B cell (primary cell): ENCODE data around the gene AADACL3. TPM values are rescaled to one million over a fixed set of nuclear protein-coding genes. Genes with fewer than 3 reads are reported as not detected.

Source experiments
- ATAC-seq: fragments of 200-7000 bp; cut with Tn5 transposase; one replicate; pipeline ENCODE4 v1.10.0; 2021; ENCODE audit warnings: low read depth, mild to moderate bottlenecking, moderate number of reproducible peaks, moderate library complexity
- CTCF ChIA-PET: fragments of 350-600 bp; sonication (Branson Sonifier 250); formaldehyde crosslinking; loops from one replicate; lab custom pipeline; 2021; ENCODE audit warnings: antibody characterized with exemption, inconsistent platforms; lab: Charles Lee
- POLR2A ChIA-PET: fragments of 350-600 bp; sonication (Branson Sonifier 250); formaldehyde crosslinking; loops from one replicate; lab custom pipeline; 2021; ENCODE audit warnings: antibody characterized with exemption; lab: Charles Lee
- DNase-seq: peaks from one replicate; pipeline ENCODE4 v3.0.0; 2013
- H2AFZ ChIP-seq: 2 replicates; pipeline ENCODE4 v1.6.1; 2012; ENCODE audit warnings: mild to moderate bottlenecking, low read depth, low read length; ENCODE audit not compliant: insufficient read depth, poor library complexity, severe bottlenecking
- H3K27ac ChIP-seq, 2 donors: 1 replicate in 1 of 2; 2 replicates in 1 of 2; pipeline ENCODE4 v1.5.1; 2012 to 2013; ENCODE audit warnings: low read length in 2 of 2, mild to moderate bottlenecking in 2 of 2, moderate library complexity in 1 of 2
- H3K27me3 ChIP-seq, 4 experiments: fragments of 200-600 bp in 1 of 4; sonication (generic) in 1 of 4; replicated peaks in 1 of 4; 1 replicate in 2 of 4; 2 replicates in 2 of 4; pipeline versions ENCODE4 v1.6.1 to v1.7.0; 2013 to 2016; ENCODE audit warnings: low read length in 3 of 4, mild to moderate bottlenecking in 2 of 4, mixed read lengths in 1 of 4, moderate library complexity in 1 of 4; ENCODE audit not compliant: insufficient read depth in 4 of 4, control insufficient read depth in 3 of 4; ENCODE audit errors: control extremely low read depth in 1 of 4
- H3K36me3 ChIP-seq, 2 experiments: replicated peaks in 1 of 2; 1 replicate in 1 of 2; 2 replicates in 1 of 2; pipeline versions ENCODE4 v1.6.1 to v1.7.1; 2013; ENCODE audit warnings: low read length in 1 of 2; ENCODE audit not compliant: insufficient read depth in 2 of 2, control insufficient read depth in 1 of 2; ENCODE audit errors: control extremely low read depth in 1 of 2, extremely low read depth in 1 of 2
- H3K4me1 ChIP-seq, 2 donors: fragments of 200-600 bp in 1 of 2; sonication (generic) in 1 of 2; 1 replicate in 1 of 2; 2 replicates in 1 of 2; pipeline versions ENCODE4 v1.5.1 to v1.6.1; 2013 to 2017; ENCODE audit warnings: low read length in 2 of 2; ENCODE audit not compliant: control insufficient read depth in 2 of 2, insufficient read depth in 2 of 2
- H3K4me2 ChIP-seq: replicated peaks from 2 replicates; pipeline ENCODE3; 2012; ENCODE audit warnings: mild to moderate bottlenecking, low read depth, low read length; ENCODE audit not compliant: poor library complexity, severe bottlenecking
- H3K4me3 ChIP-seq, 5 experiments: fragments of 200-600 bp in 1 of 5; sonication (generic) in 1 of 5; 1 replicate in 3 of 5; 2 replicates in 2 of 5; pipeline versions ENCODE4 v1.5.1 to v1.7.0; 2011 to 2016; ENCODE audit warnings: low read length in 4 of 5, mild to moderate bottlenecking in 4 of 5, low read depth in 2 of 5, control low read depth in 1 of 5, moderate library complexity in 1 of 5; ENCODE audit not compliant: insufficient read depth in 1 of 5; ENCODE audit errors: control extremely low read depth in 1 of 5, extremely low read depth in 1 of 5
- H3K79me2 ChIP-seq: fragments of 200-600 bp; sonication (generic); one replicate; pipeline ENCODE4 v1.6.0; 2016; ENCODE audit warnings: low read length; ENCODE audit not compliant: control insufficient read depth, insufficient read depth
- H3K9ac ChIP-seq: fragments of 200-600 bp; sonication (generic); 2 replicates; pipeline ENCODE4 v1.6.1; 2017; ENCODE audit warnings: mild to moderate bottlenecking, low read length, moderate library complexity
- H3K9me3 ChIP-seq, 3 donors: one replicate each; pipeline versions ENCODE4 v1.6.1 to v1.7.1; 2013; ENCODE audit warnings: low read length in 2 of 3; ENCODE audit not compliant: control insufficient read depth in 2 of 3, insufficient read depth in 1 of 3; ENCODE audit errors: control extremely low read depth in 1 of 3
- H4K20me1 ChIP-seq: 2 replicates; pipeline ENCODE4 v1.6.0; 2012; ENCODE audit warnings: mild to moderate bottlenecking, low read length; ENCODE audit not compliant: insufficient read depth, control insufficient read depth, poor library complexity, severe bottlenecking
- H3K27ac Mint-ChIP-seq: one replicate; pipeline ENCODE4 v1.8.0; 2021; ENCODE audit warnings: mixed read lengths
- H3K27me3 Mint-ChIP-seq: one replicate; pipeline ENCODE4 v1.8.0; 2021; ENCODE audit warnings: mixed read lengths
- H3K4me1 Mint-ChIP-seq: one replicate; pipeline ENCODE4 v1.8.0; 2021; ENCODE audit warnings: mixed read lengths
- H3K4me3 Mint-ChIP-seq: one replicate; pipeline ENCODE4 v1.8.0; 2021; ENCODE audit warnings: mixed read lengths
- H3K9me3 Mint-ChIP-seq: one replicate; pipeline ENCODE4 v1.8.0; 2022; ENCODE audit warnings: mixed read lengths; ENCODE audit not compliant: insufficient read depth
- EZH2 ChIP-seq: IDR thresholded peaks from 2 replicates; pipeline ENCODE4 v1.6.1; 2012; ENCODE audit warnings: borderline replicate concordance, low read depth, mild to moderate bottlenecking, moderate library complexity, low read length; ENCODE audit not compliant: insufficient read depth, poor library complexity, severe bottlenecking
- WGBS: methylation state at CpG from one replicate; pipeline ENCODE4 v1.1.5; 2013; ENCODE audit warnings: missing lambda C conversion rate; ENCODE audit not compliant: insufficient coverage; 5-methylcytosine and 5-hydroxymethylcytosine counted together
- intact Hi-C: fragments of 100-400 bp; cut with micrococcal nuclease; formaldehyde crosslinking; loops from one replicate; pipeline ENCODE4 v1.10.0; 2022
- polyA plus RNA-seq: library from polyadenylated mRNA; depleted of rRNA; stranded (reverse); fragments of >200 nt; gene quantifications from 2 replicates; pipeline ENCODE4 v1.2.3, GENCODE V29; 2012
- total RNA-seq, 2 donors: library from RNA; stranded (reverse); fragments of 120-200 nt in 1 of 2; gene quantifications; 1 replicate in 1 of 2; 2 replicates in 1 of 2; pipeline versions ENCODE4 v1.2.3 to v1.2.4, GENCODE V29; 2013 to 2022
- TF ChIP-seq, protein P1 (sequence below): fragments of 200-600 bp; IDR thresholded peaks from one replicate; pipeline ENCODE4 v1.8.0; 2022; ENCODE audit warnings: antibody characterized with exemption, mild to moderate bottlenecking

AADACL3 gene
- total and polyA plus RNA-seq, 2 donors (not counting 1 experiment from before 2014, with no cell fraction given): not detected

DNA sequence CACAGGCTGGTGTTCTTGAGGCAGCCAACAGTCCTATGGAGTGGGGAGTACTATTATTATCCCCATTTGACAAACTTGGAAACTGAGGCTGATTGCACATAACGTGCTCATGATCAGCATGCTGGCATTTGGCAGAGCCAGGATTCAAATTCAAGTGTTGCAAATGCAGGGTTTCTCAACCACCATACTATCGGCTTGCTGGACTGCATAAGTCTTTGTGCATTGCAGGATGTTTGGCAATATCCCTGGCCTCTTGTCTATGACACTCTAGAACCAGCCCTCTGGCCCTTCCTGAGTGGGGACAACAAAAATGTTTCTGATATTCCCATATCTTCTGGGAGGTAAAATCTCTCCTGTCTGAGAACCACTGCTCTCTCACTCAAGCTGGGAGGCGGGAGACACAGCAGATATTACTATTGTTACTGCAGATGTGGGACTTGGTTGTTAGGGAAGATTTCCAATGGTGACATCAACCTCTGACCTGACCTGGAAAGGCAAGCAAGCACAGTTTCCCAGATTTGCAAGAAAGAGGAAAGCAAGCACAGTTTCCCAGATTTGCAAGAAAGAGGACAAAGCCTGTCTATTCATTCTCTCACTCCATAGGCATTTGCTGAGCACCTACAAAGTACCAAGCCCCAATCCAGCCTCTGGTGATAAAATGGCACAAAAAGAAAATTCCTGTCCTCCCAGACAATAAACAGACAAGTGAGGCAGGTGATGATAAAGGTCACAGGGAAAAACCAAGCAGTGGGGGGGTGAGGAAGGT is 1.0 kb upstream of the AADACL3 start:
- Histone ChIP-seq H4K20me1 (no peaks in the 10 kb centered on the region), H3K36me3 (no peaks in the 10 kb centered on the region), H3K4me1 (no peaks in the 10 kb centered on the region), H3K4me2 (no peak overlapping the region), H3K4me3 (no peak overlapping the region), H3K27me3 (no peaks in the 10 kb centered on the region), H3K27ac (no peak overlapping the region), H3K9ac (no peak overlapping the region), H2AFZ (no peak overlapping the region), H3K79me2 (no peaks in the 10 kb centered on the region), H3K9me3 (no peaks in the 10 kb centered on the region)
- peaks cover 42% of the 10 kb centered on the region for H3K27me3 Mint-ChIP-seq
- H3K27ac Mint-ChIP-seq: no peak overlapping the region
- CTCF ChIA-PET: no interaction called here
- ATAC-seq (no peak), DNase-seq (no peak)
- TF ChIP-seq EZH2: no peak
- TF ChIP-seq, protein P1, sequence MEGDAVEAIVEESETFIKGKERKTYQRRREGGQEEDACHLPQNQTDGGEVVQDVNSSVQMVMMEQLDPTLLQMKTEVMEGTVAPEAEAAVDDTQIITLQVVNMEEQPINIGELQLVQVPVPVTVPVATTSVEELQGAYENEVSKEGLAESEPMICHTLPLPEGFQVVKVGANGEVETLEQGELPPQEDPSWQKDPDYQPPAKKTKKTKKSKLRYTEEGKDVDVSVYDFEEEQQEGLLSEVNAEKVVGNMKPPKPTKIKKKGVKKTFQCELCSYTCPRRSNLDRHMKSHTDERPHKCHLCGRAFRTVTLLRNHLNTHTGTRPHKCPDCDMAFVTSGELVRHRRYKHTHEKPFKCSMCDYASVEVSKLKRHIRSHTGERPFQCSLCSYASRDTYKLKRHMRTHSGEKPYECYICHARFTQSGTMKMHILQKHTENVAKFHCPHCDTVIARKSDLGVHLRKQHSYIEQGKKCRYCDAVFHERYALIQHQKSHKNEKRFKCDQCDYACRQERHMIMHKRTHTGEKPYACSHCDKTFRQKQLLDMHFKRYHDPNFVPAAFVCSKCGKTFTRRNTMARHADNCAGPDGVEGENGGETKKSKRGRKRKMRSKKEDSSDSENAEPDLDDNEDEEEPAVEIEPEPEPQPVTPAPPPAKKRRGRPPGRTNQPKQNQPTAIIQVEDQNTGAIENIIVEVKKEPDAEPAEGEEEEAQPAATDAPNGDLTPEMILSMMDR: no peak
- WGBS: 86% methylated on average over 3 of the region's 3 CpGs
- POLR2A ChIA-PET: no interaction called here
- H3K9me3 Mint-ChIP-seq: no peaks in the 10 kb centered on the region
- intact Hi-C loops: no loop called here
- no peaks in the 10 kb centered on the region for H3K4me1 Mint-ChIP-seq
- no peak overlapping the region for H3K4me3 Mint-ChIP-seq

DNA sequence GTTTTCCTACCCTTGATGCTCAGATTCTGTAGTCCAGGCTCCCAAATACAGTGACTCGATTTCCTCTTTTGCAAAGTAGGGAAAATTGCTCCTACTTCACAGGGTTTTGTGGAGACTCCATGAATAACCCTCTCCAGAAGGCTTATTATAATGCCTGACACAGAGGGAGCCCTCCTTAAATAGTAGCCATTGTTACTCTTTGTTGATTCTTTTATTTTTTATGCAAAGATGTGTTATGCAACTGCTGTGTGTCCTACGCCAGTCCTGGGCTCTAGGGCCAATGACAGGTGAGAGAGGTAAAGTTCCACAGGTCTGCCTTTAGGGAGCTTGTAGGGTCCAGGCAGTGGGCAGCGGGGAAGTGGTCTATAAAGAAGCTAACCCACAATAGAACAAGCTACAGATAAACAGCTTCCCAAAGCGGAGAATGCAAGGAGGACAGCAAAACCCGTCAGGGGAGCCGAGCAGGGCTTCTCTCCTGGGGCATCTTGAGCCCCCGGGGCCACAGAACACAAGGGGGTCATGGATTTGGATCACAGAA is 1.5 kb downstream of the AADACL3 start:
- WGBS: 100% methylated on average over 1 of the region's 7 CpGs
- peaks cover 0 to 1% (median 0%) of the 10 kb centered on the region in 4 experiments for H3K27me3 ChIP-seq

More for the DNA sequence above, 1.5 kb downstream of the AADACL3 start:
- Histone ChIP-seq H3K4me3 (no peak overlapping the region), H3K9me3 (no peaks in the 10 kb centered on the region), H3K9ac (no peak overlapping the region), H4K20me1 (no peaks in the 10 kb centered on the region), H3K79me2 (no peaks in the 10 kb centered on the region), H3K4me2 (no peak overlapping the region), H2AFZ (no peak overlapping the region), H3K36me3 (no peaks in the 10 kb centered on the region), H3K27ac (no peak overlapping the region), H3K4me1 (no peaks in the 10 kb centered on the region)
- Mint-ChIP-seq H3K27ac (no peak overlapping the region), H3K9me3 (no peaks in the 10 kb centered on the region), H3K4me3 (no peak overlapping the region), H3K27me3 (peaks cover 22% of the 10 kb centered on the region), H3K4me1 (no peaks in the 10 kb centered on the region)
- ChIA-PET POLR2A (no interaction called here), CTCF (no interaction called here)
- intact Hi-C loops: no loop called here
- no peak for TF ChIP-seq EZH2
- TF ChIP-seq, protein P1: no peak
- DNase-seq (no peak), ATAC-seq (no peak)
